Nephron progenitor cell (in vitro differentiated cells): ENCODE measurements around the gene SKIDA1.

Source experiments
- DNase-seq: peaks from one replicate; pipeline ENCODE4 v3.0.0; 2021
- H3K27ac Mint-ChIP-seq: 2 replicates; pipeline ENCODE4 v1.8.0; 2021; ENCODE audit warnings: mild to moderate bottlenecking, moderate library complexity, mixed read lengths
- H3K27me3 Mint-ChIP-seq: 2 replicates; pipeline ENCODE4 v1.8.0; 2021; ENCODE audit warnings: mild to moderate bottlenecking, low read depth, mixed read lengths; ENCODE audit not compliant: poor library complexity
- H3K36me3 Mint-ChIP-seq: 2 replicates; pipeline ENCODE4 v1.8.0; 2021; ENCODE audit warnings: low read depth, mixed read lengths
- H3K4me1 Mint-ChIP-seq: 2 replicates; pipeline ENCODE4 v1.8.0; 2021; ENCODE audit warnings: mixed read lengths
- H3K4me3 Mint-ChIP-seq: 2 replicates; pipeline ENCODE4 v1.8.0; 2021; ENCODE audit warnings: mild to moderate bottlenecking, moderate library complexity, mixed read lengths
- H3K9me3 Mint-ChIP-seq: 2 replicates; pipeline ENCODE4 v1.8.0; 2021; ENCODE audit warnings: mild to moderate bottlenecking, moderate library complexity, mixed read lengths
- CTCF ChIP-seq: fragments of 200-600 bp; sonication (generic); IDR thresholded peaks from 2 replicates; pipeline ENCODE4 v1.5.0; 2021; ENCODE audit warnings: antibody characterized with exemption

Gene SKIDA1

GRCh38 chr10:21488957-21489446 is 36.5 kb downstream of the SKIDA1 start:
- H3K27me3 Mint-ChIP-seq: peaks cover 6% of the 10 kb centered on the region
- TF ChIP-seq CTCF: no peak
- no peaks in the 10 kb centered on the region for H3K9me3 Mint-ChIP-seq
- H3K27ac Mint-ChIP-seq: peak overlapping the region; percentile 55
- peaks cover 46% of the 10 kb centered on the region for H3K4me1 Mint-ChIP-seq
- peak overlapping the region; percentile 26 for H3K4me3 Mint-ChIP-seq
- peaks cover 5% of the 10 kb centered on the region for H3K36me3 Mint-ChIP-seq
- no peak for DNase-seq

- Mint-ChIP-seq H3K4me3 (peak overlapping the region; percentile 26), H3K36me3 (peaks cover 5% of the 10 kb centered on the region), H3K27ac (peak overlapping the region; percentile 55), H3K27me3 (peaks cover 6% of the 10 kb centered on the region), H3K4me1 (peaks cover 40% of the 10 kb centered on the region), H3K9me3 (no peaks in the 10 kb centered on the region)
- no peak for DNase-seq
- TF ChIP-seq CTCF: no peak
Observed at GRCh38 chr10:21488246-21488956, 37.1 kb downstream of the SKIDA1 start.

GRCh38 chr10:21487416-21488180 is 37.9 kb downstream of the SKIDA1 start:
- peaks cover 6% of the 10 kb centered on the region for H3K27me3 Mint-ChIP-seq

GRCh38 chr10:21482821-21483220 is 42.7 kb downstream of the SKIDA1 start:
- Mint-ChIP-seq H3K4me3 (no peak overlapping the region), H3K36me3 (peaks cover 4% of the 10 kb centered on the region), H3K4me1 (peaks cover 14% of the 10 kb centered on the region), H3K27me3 (peaks cover 3% of the 10 kb centered on the region), H3K9me3 (peaks cover 4% of the 10 kb centered on the region), H3K27ac (no peak overlapping the region)
- TF ChIP-seq CTCF: no peak
- no peak for DNase-seq

More at GRCh38 chr10:21487416-21488180, 37.9 kb downstream of the SKIDA1 start:
- peak overlapping the region; percentile 19 for H3K4me3 Mint-ChIP-seq
- H3K36me3 Mint-ChIP-seq: peaks cover 5% of the 10 kb centered on the region
- H3K27ac Mint-ChIP-seq: peak overlapping the region; percentile 84
- H3K4me1 Mint-ChIP-seq: peaks cover 39% of the 10 kb centered on the region
- TF ChIP-seq CTCF: no peak
- no peaks in the 10 kb centered on the region for H3K9me3 Mint-ChIP-seq
- DNase-seq: no peak

GRCh38 chr10:21481407-21481806 is 44.1 kb downstream of the SKIDA1 start:
- no peaks in the 10 kb centered on the region for H3K36me3 Mint-ChIP-seq
- H3K4me1 Mint-ChIP-seq: peaks cover 8% of the 10 kb centered on the region
- H3K4me3 Mint-ChIP-seq: no peak overlapping the region
- H3K27me3 Mint-ChIP-seq: peaks cover 3% of the 10 kb centered on the region
- DNase-seq: no peak
- TF ChIP-seq CTCF: no peak
- H3K9me3 Mint-ChIP-seq: peaks cover 4% of the 10 kb centered on the region
- no peak overlapping the region for H3K27ac Mint-ChIP-seq
